ENCODE results near the gene IL1RL1.
A peak's percentile ranks its signal among the peaks of the same experiment; 100 is the strongest.

IL1RL1 gene

DNA sequence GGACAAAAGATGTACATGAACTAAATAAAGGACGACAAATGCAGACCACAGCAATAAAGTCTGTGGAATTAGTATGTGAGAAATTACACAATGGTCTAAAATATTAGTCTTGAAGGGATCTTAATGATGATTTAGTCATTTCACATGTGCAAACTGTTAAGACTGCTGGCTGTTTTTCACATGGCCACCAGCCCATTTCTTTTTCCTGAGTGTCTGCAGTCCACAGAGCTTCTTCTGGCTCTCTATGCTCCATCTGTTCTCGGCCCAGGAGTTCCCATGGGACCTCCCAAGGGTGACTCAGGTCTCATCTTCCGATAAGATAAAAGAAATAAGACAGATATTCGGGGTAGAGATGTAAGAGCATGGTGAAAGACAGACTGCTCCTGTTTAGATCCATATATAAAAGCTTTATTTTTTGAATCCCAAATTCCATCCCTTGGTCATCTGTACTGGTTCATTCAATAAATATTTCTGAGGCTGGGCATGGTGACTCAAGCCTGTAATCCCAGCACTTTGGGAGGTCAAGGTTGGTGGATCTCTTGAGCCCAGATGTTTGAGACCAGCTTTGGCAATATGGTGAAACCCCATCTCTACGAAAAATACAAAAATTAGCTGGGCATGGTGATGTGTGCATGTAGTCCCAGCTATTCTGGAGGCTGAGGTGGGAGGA lies 20.1 kb downstream of the IL1RL1 start:
- Histone ChIP-seq H3K27me3 (ENCODE audit: control insufficient read depth in 5 of 5, insufficient read depth in 4 of 5, low read length in 5 of 5) (no peaks in the 10 kb centered on the region), H3K9me3 (ENCODE audit: control insufficient read depth in 5 of 5, low read length in 5 of 5) (peaks cover 0 to 2% (median 0%) of the 10 kb centered on the region in 5 donors)

DNA sequence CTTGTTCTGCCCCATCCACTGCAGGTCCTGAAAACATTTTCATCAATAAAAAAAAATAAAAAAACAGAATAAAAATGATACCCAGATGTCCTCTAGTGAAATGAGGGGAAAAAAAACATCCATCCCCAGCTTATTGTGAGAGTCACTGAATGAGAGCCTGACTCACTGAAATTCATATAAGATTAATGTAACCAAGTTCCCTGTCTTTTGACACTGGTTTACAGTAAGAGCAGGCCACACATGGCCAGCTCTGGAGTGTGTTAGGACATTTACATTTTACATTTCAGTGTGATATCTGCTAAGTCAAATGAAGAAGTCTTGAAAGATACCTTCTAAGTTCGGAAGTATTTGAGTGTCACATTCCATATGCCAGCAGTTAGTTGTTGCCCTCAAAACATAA lies 23.1 kb downstream of the IL1RL1 start:
- Histone ChIP-seq H3K4me1 (ENCODE audit: control insufficient read depth in 5 of 5, insufficient read depth in 5 of 5, low read length in 5 of 5) (peaks cover 5 to 11% (median 9%) of the 10 kb centered on the region in 5 donors), H3K9me3 (ENCODE audit: control insufficient read depth in 5 of 5, low read length in 5 of 5) (peaks cover 0 to 2% (median 0%) of the 10 kb centered on the region in 5 donors), H3K36me3 (ENCODE audit: control insufficient read depth in 5 of 5, insufficient read depth in 5 of 5, low read length in 5 of 5) (no peaks in the 10 kb centered on the region), H3K27ac (ENCODE audit: low read depth, low read length) (no peak overlapping the region), H3K4me3 (ENCODE audit: low read depth in 1 of 5, low read length in 5 of 5) (no peak overlapping the region), H3K27me3 (ENCODE audit: control insufficient read depth in 5 of 5, insufficient read depth in 4 of 5, low read length in 5 of 5) (no peaks in the 10 kb centered on the region), H3K9ac (ENCODE audit: low read length in 5 of 5) (no peak overlapping the region)

More for the DNA sequence above, 20.1 kb downstream of the IL1RL1 start:
- Histone ChIP-seq H3K4me3 (ENCODE audit: low read depth in 1 of 5, low read length in 5 of 5) (no peak overlapping the region), H3K36me3 (ENCODE audit: control insufficient read depth in 5 of 5, insufficient read depth in 5 of 5, low read length in 5 of 5) (no peaks in the 10 kb centered on the region), H3K9ac (ENCODE audit: low read length in 5 of 5) (no peak overlapping the region), H3K27ac (ENCODE audit: low read depth, low read length) (no peak overlapping the region), H3K4me1 (ENCODE audit: control insufficient read depth in 5 of 5, insufficient read depth in 5 of 5, low read length in 5 of 5) (peaks cover 2 to 5% (median 4%) of the 10 kb centered on the region in 5 donors)

DNA sequence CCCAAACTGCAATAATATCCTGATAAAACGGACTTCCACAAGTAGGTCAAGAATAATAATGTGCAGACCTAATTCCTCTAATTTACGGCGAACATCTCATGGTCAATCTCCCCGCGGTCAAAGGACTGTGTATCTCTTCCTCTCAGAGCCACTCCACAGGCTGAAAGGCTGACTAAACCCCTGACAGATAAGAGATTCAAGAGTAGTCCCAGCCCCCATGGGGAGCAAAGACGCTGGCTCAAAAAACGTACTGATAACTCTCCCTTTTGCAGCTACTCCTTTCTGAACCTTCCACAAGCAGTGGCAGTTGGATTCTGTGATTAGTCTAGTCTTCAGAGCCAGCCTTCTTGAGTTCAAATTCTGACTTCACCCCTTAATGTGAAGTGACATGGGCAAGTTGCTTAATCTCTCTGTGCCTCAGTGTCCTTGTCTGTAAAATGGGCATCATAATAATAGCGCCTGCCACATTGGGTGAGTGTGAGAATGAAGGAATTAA lies 24.6 kb downstream of the IL1RL1 start:
- H3K36me3 ChIP-seq (ENCODE audit: control insufficient read depth in 5 of 5, insufficient read depth in 5 of 5, low read length in 5 of 5) = no peaks in the 10 kb centered on the region
- H3K4me1 ChIP-seq (ENCODE audit: control insufficient read depth in 5 of 5, insufficient read depth in 5 of 5, low read length in 5 of 5) = peaks cover 5 to 11% (median 9%) of the 10 kb centered on the region in 5 donors
- peaks cover 0 to under 1% (median 0%) of the 10 kb centered on the region in 5 donors for H3K9me3 ChIP-seq (ENCODE audit: control insufficient read depth in 5 of 5, low read length in 5 of 5)
- H3K4me3 ChIP-seq (ENCODE audit: low read depth in 1 of 5, low read length in 5 of 5) = no peak overlapping the region
- no peaks in the 10 kb centered on the region for H3K27me3 ChIP-seq (ENCODE audit: control insufficient read depth in 5 of 5, insufficient read depth in 4 of 5, low read length in 5 of 5)
- H3K27ac ChIP-seq (ENCODE audit: low read depth, low read length) = peak overlapping the region; percentile 45
- no peak overlapping the region for H3K9ac ChIP-seq (ENCODE audit: low read length in 5 of 5)

DNA sequence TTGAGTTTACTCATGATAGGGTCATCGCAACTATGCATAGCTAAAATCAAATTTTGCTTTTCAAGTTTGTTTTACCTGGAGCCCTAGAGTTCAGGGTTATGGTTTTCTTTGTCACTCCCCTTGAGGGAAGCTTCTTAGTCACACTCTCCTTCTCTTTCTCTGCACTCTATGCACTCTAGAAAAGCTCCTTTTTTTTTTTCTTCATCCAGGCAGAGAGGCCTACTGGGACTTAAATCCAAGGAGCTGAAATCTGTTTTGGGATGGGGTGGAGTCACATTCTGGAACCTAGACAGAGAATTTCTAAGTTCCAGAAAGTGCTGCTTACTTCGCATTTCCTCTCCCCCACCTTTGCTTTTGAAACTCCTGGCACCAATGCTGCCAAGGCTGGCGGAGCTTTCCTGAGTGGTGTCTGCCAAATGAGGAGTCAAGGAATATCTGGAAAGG lies 25.2 kb downstream of the IL1RL1 start:
- no peaks in the 10 kb centered on the region for H3K9me3 ChIP-seq (ENCODE audit: control insufficient read depth in 5 of 5, low read length in 5 of 5)
- H3K27ac ChIP-seq (ENCODE audit: low read depth, low read length) = peak overlapping the region; percentile 45
- H3K4me1 ChIP-seq (ENCODE audit: control insufficient read depth in 5 of 5, insufficient read depth in 5 of 5, low read length in 5 of 5) = peaks cover 5 to 11% (median 9%) of the 10 kb centered on the region in 5 donors
- H3K9ac ChIP-seq (ENCODE audit: low read length in 5 of 5) = peak overlapping the region in 1 of 5 donors; percentile 37
- H3K27me3 ChIP-seq (ENCODE audit: control insufficient read depth in 5 of 5, insufficient read depth in 4 of 5, low read length in 5 of 5) = no peaks in the 10 kb centered on the region
- no peaks in the 10 kb centered on the region for H3K36me3 ChIP-seq (ENCODE audit: control insufficient read depth in 5 of 5, insufficient read depth in 5 of 5, low read length in 5 of 5)
- peak overlapping the region in 2 of 5 donors; percentile 38 to 39 for H3K4me3 ChIP-seq (ENCODE audit: low read depth in 1 of 5, low read length in 5 of 5)

DNA sequence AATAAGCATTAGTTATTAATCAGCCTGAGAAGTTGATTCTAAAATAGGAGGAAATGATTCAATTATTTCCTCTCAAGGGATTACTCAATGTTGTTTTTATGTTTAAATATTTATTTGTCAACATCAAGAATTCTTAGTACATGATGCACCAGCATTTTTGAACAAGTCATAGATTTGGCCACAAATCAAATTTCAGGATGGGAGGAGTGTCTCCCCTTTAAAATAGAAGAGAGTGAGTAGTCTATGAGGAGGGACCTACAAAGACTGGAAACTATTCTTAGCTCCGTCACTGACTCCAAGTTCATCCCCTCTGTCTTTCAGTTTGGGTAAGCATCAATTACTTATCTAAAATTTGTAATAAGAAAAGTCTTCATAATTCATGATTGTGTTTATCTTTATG lies 25.6 kb downstream of the IL1RL1 start:
- Histone ChIP-seq H3K9ac (ENCODE audit: low read length in 5 of 5) (peak overlapping the region in 1 of 5 donors; percentile 37), H3K4me3 (ENCODE audit: low read depth in 1 of 5, low read length in 5 of 5) (peak overlapping the region in 2 of 5 donors; percentile 38 to 39), H3K36me3 (ENCODE audit: control insufficient read depth in 5 of 5, insufficient read depth in 5 of 5, low read length in 5 of 5) (no peaks in the 10 kb centered on the region), H3K27me3 (ENCODE audit: control insufficient read depth in 5 of 5, insufficient read depth in 4 of 5, low read length in 5 of 5) (no peaks in the 10 kb centered on the region), H3K4me1 (ENCODE audit: control insufficient read depth in 5 of 5, insufficient read depth in 5 of 5, low read length in 5 of 5) (peaks cover 5 to 11% (median 9%) of the 10 kb centered on the region in 5 donors), H3K27ac (ENCODE audit: low read depth, low read length) (peak overlapping the region; percentile 45), H3K9me3 (ENCODE audit: control insufficient read depth in 5 of 5, low read length in 5 of 5) (no peaks in the 10 kb centered on the region)

DNA sequence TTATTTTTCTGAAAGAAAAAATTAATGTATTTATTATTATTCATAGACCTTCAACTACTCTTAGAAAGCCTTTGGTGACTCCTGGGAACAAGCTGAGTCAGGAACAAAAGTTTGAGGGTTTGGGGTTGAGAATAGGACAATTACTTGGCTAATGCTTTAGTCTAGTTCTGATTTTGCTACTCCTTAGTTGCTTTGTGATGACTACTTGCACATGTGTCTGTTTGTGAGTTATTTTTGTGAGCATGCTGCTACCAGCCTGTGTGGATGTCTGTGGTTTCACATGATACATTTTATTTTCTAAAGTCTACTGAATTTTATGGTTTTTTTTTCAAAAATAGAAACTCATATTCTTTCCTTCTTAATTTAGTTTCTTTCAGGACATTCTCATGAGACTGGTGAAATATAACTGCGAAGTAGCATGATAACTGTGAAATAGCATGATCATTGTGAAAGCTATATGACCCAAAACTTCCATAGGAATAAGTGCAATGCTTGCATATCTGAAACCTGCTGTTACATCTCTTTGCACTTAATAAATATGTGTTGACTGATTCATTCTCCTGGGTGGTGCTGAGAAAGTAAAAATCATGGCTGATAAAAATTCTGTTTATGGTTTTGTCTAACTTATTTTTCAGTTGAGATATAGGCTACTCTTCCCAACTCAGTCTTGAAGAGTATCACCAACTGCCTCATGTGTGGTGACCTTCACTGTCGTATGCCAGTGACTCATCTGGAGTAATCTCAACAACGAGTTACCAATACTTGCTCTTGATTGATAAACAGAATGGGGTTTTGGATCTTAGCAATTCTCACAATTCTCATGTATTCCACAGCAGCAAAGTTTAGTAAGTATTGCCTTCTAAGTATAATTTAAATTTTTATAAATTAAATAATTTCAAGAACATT lies 26.4 kb downstream of the IL1RL1 start:
- Histone ChIP-seq H3K4me3 (ENCODE audit: low read depth in 1 of 5, low read length in 5 of 5) (no peak overlapping the region), H3K36me3 (ENCODE audit: control insufficient read depth in 5 of 5, insufficient read depth in 5 of 5, low read length in 5 of 5) (no peaks in the 10 kb centered on the region), H3K4me1 (ENCODE audit: control insufficient read depth in 5 of 5, insufficient read depth in 5 of 5, low read length in 5 of 5) (peaks cover 5 to 11% (median 9%) of the 10 kb centered on the region in 5 donors), H3K27ac (ENCODE audit: low read depth, low read length) (no peak overlapping the region), H3K9ac (ENCODE audit: low read length in 5 of 5) (no peak overlapping the region), H3K27me3 (ENCODE audit: control insufficient read depth in 5 of 5, insufficient read depth in 4 of 5, low read length in 5 of 5) (no peaks in the 10 kb centered on the region), H3K9me3 (ENCODE audit: control insufficient read depth in 5 of 5, low read length in 5 of 5) (no peaks in the 10 kb centered on the region)

DNA sequence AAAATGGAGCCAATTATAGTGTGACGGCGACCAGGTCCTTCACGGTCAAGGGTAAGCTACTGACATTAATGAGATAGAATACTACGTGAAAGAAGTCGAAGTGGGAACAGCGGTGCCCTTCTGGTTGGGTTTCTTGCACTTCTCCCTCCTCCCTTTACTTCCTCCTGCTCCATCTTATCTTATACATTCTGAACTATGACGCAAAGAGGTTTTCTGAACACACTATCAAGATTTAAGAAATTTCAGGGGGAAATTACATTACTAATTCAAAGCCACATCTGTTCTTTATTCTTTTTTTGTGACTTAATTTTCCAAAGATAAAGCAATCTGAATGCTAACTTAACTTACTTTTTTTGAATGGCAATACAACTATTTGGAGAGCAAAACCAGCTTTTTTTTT lies 29.4 kb downstream of the IL1RL1 start:
- Histone ChIP-seq H3K9me3 (ENCODE audit: control insufficient read depth in 5 of 5, low read length in 5 of 5) (no peaks in the 10 kb centered on the region), H3K9ac (ENCODE audit: low read length in 5 of 5) (no peak overlapping the region), H3K27me3 (ENCODE audit: control insufficient read depth in 5 of 5, insufficient read depth in 4 of 5, low read length in 5 of 5) (no peaks in the 10 kb centered on the region), H3K4me3 (ENCODE audit: low read depth in 1 of 5, low read length in 5 of 5) (no peak overlapping the region), H3K27ac (ENCODE audit: low read depth, low read length) (no peak overlapping the region), H3K4me1 (ENCODE audit: control insufficient read depth in 5 of 5, insufficient read depth in 5 of 5, low read length in 5 of 5) (peaks cover 5 to 11% (median 9%) of the 10 kb centered on the region in 5 donors), H3K36me3 (ENCODE audit: control insufficient read depth in 5 of 5, insufficient read depth in 5 of 5, low read length in 5 of 5) (no peaks in the 10 kb centered on the region)

DNA sequence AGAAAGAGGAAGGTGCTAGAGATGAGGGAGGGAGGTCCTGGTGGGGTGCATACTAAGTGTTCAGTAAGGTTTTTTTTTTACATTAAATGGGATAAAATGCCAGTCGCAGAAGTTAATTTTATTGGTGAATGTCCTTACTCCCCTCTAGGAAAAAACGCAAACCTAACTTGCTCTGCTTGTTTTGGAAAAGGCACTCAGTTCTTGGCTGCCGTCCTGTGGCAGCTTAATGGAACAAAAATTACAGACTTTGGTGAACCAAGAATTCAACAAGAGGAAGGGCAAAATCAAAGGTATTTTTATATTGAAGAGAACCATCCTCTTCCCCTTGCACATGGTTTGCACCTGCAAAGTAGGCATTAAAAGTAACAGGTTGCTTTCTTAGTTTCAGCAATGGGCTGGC lies 31.5 kb downstream of the IL1RL1 start:
- Histone ChIP-seq H3K27me3 (ENCODE audit: control insufficient read depth in 5 of 5, insufficient read depth in 4 of 5, low read length in 5 of 5) (no peaks in the 10 kb centered on the region), H3K4me3 (ENCODE audit: low read depth in 1 of 5, low read length in 5 of 5) (no peak overlapping the region), H3K9ac (ENCODE audit: low read length in 5 of 5) (no peak overlapping the region), H3K36me3 (ENCODE audit: control insufficient read depth in 5 of 5, insufficient read depth in 5 of 5, low read length in 5 of 5) (no peaks in the 10 kb centered on the region), H3K27ac (ENCODE audit: low read depth, low read length) (no peak overlapping the region), H3K9me3 (ENCODE audit: control insufficient read depth in 5 of 5, low read length in 5 of 5) (no peaks in the 10 kb centered on the region), H3K4me1 (ENCODE audit: control insufficient read depth in 5 of 5, insufficient read depth in 5 of 5, low read length in 5 of 5) (no peaks in the 10 kb centered on the region)

DNA sequence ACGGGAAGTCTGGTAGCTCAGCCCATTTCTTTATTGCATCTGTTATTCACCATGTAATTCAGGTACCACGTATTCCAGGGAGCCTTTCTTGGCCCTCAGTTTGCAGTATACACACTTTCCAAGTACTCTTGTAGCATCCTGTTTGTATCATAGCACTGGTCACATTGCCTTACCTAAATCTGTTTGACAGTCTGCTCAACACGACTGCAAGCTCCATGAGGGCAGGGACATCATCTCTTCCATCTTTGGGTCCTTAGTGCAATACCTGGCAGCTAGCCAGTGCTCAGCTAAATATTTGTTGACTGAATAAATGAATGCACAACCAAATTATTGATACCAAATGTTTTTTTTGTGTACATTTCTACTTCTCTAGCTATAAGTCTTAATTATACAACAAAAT lies 33.0 kb downstream of the IL1RL1 start:
- Histone ChIP-seq H3K36me3 (ENCODE audit: control insufficient read depth in 5 of 5, insufficient read depth in 5 of 5, low read length in 5 of 5) (no peaks in the 10 kb centered on the region), H3K4me1 (ENCODE audit: control insufficient read depth in 5 of 5, insufficient read depth in 5 of 5, low read length in 5 of 5) (no peaks in the 10 kb centered on the region), H3K27ac (ENCODE audit: low read depth, low read length) (no peak overlapping the region), H3K9me3 (ENCODE audit: control insufficient read depth in 5 of 5, low read length in 5 of 5) (no peaks in the 10 kb centered on the region), H3K27me3 (ENCODE audit: control insufficient read depth in 5 of 5, insufficient read depth in 4 of 5, low read length in 5 of 5) (no peaks in the 10 kb centered on the region), H3K9ac (ENCODE audit: low read length in 5 of 5) (no peak overlapping the region), H3K4me3 (ENCODE audit: low read depth in 1 of 5, low read length in 5 of 5) (no peak overlapping the region)

Data from subcutaneous abdominal adipose tissue (tissue), 5 donors.